ENCODE measurements around the gene FZD4. TPM values are rescaled to one million over a fixed set of nuclear protein-coding genes. Genes with fewer than 3 reads are reported as not detected.
"Not testable (repeated sequence)": the region's sequence is repeated elsewhere in the genome, so short reads cannot be mapped to it uniquely, and the experiment has no call there.

The FZD4 gene
- 1 to 10 TPM; 4.7 to 9.0 TPM for total RNA-seq
- long read RNA-seq, partial matches to known transcripts: 0 of 1 reads
- long read RNA-seq, other reads (novel, unspliced or antisense): 1 of 1 reads

GRCh38 chr11:86955361-86956120 lies at the start of gene FZD4:
FZD4 (minus strand) TSS chr11:86955395; CDS start chr11:86955085, 310 bp downstream.
- intact Hi-C loops (cut with DNase I, micrococcal nuclease): no loop called here
- ATAC-seq (peak; percentile 87), DNase-seq (peak; percentile 89 to 92)

- DNase-seq; intact Hi-C loops (cut with DNase I, micrococcal nuclease); ATAC-seq: not testable (repeated sequence)
These were observed 49.1 kb upstream of the FZD4 start for GRCh38 chr11:87004281-87004680.

GRCh38 chr11:87002918-87003317 lies 47.7 kb upstream of the FZD4 start:
- DNase-seq: no peak
- no peak for ATAC-seq
- intact Hi-C loops (cut with DNase I, micrococcal nuclease): no loop called here

- peak; percentile 46 for ATAC-seq
- intact Hi-C loops (cut with DNase I, micrococcal nuclease): no loop called here
- DNase-seq: no peak
These were observed 44.9 kb upstream of the FZD4 start for GRCh38 chr11:86999859-87000753.

GRCh38 chr11:86999388-86999787 lies 44.2 kb upstream of the FZD4 start:
- DNase-seq (no peak), ATAC-seq (no peak)
- intact Hi-C loops (cut with DNase I, micrococcal nuclease): no loop called here

GRCh38 chr11:86996953-86997570 lies 41.9 kb upstream of the FZD4 start:
- intact Hi-C loops (cut with DNase I, micrococcal nuclease): no loop called here
- ATAC-seq (no peak), DNase-seq (no peak)

- DNase-seq (no peak), ATAC-seq (peak; percentile 19)
- intact Hi-C loops (cut with DNase I, micrococcal nuclease): no loop called here
These were observed 37.8 kb upstream of the FZD4 start for GRCh38 chr11:86993031-86993430.

GRCh38 chr11:86992340-86992739 lies 37.1 kb upstream of the FZD4 start:
- ATAC-seq; DNase-seq; intact Hi-C loops (cut with DNase I, micrococcal nuclease): not testable (repeated sequence)

GRCh38 chr11:86991341-86991740 lies 36.1 kb upstream of the FZD4 start:
- DNase-seq (no peak), ATAC-seq (no peak)
- intact Hi-C loops (cut with DNase I, micrococcal nuclease): no loop called here

- DNase-seq: no peak
- intact Hi-C loops (cut with DNase I, micrococcal nuclease): no loop called here
- ATAC-seq: no peak
These were observed 35.3 kb upstream of the FZD4 start for GRCh38 chr11:86990515-86990914.

- DNase-seq (no peak), ATAC-seq (no peak)
- intact Hi-C loops (cut with DNase I, micrococcal nuclease): no loop called here
These were observed 34.8 kb upstream of the FZD4 start for GRCh38 chr11:86990031-86990430.

GRCh38 chr11:86988351-86988881 lies 33.2 kb upstream of the FZD4 start:
- intact Hi-C loops (cut with DNase I, micrococcal nuclease): no loop called here
- DNase-seq: no peak
- no peak for ATAC-seq

GRCh38 chr11:86987679-86988078 lies 32.5 kb upstream of the FZD4 start:
- intact Hi-C loops (cut with DNase I, micrococcal nuclease): no loop called here
- ATAC-seq: no peak
- DNase-seq: no peak

- no peak for ATAC-seq
- DNase-seq: no peak
- intact Hi-C loops (cut with DNase I, micrococcal nuclease): no loop called here
These were observed 29.5 kb upstream of the FZD4 start for GRCh38 chr11:86984701-86985100.

GRCh38 chr11:86983021-86983488 lies 27.9 kb upstream of the FZD4 start:
- no peak for ATAC-seq
- intact Hi-C loops (cut with DNase I, micrococcal nuclease): no loop called here
- DNase-seq: no peak

- no peak for ATAC-seq
- DNase-seq: no peak
These were observed 26.8 kb upstream of the FZD4 start for GRCh38 chr11:86981777-86982540.

GRCh38 chr11:86980086-86980796 lies 25.0 kb upstream of the FZD4 start:
- no peak for DNase-seq
- ATAC-seq: no peak
- intact Hi-C loops (cut with DNase I, micrococcal nuclease): no loop called here

More at GRCh38 chr11:86981777-86982540, 26.8 kb upstream of the FZD4 start:
- intact Hi-C loops (cut with DNase I, micrococcal nuclease): no loop called here

Data from left colon (tissue), 2 donors.